Vagina (tissue), 2 donors: ENCODE data around the gene SYCN.
"Not testable (repeated sequence)": the region's sequence is repeated elsewhere in the genome, so short reads cannot be mapped to it uniquely, and the experiment has no call there.

Experiments used
- POLR2A ChIP-seq, 2 donors: fragments of 450-650 bp; IDR thresholded peaks; one replicate each; pipeline ENCODE4 v1.6.1; 2017; ENCODE audit warnings: antibody characterized with exemption in 2 of 2, mild to moderate bottlenecking in 2 of 2, moderate library complexity in 2 of 2
- POLR2AphosphoS5 ChIP-seq, 2 donors: sonication (generic); formaldehyde crosslinking; IDR thresholded peaks; one replicate each; pipeline ENCODE4 v1.9.0; 2017; ENCODE audit warnings: antibody characterized with exemption in 2 of 2, mild to moderate bottlenecking in 2 of 2, low read depth in 1 of 2; ENCODE audit not compliant: insufficient read depth in 1 of 2

GRCh38 chr19:39245166-39245565 is 41.1 kb upstream of the SYCN start:
- not testable (repeated sequence) for TF ChIP-seq POLR2A (IDR thresholded peaks at IDR 0.05); POLR2AphosphoS5 (IDR thresholded peaks at IDR 0.05; ENCODE audit: insufficient read depth in 1 of 2, low read depth in 1 of 2)
